Neural progenitor cell (in vitro differentiated cells): ENCODE results near the gene ACACB. TPM values are rescaled to one million over a fixed set of nuclear protein-coding genes. Genes with fewer than 3 reads are reported as not detected.

ENCODE experiments used
- DNase-seq: peaks from one replicate; pipeline ENCODE4 v3.0.0-alpha.2; 2016; ENCODE audit warnings: low spot score
- H2AFZ ChIP-seq: fragments of 200-600 bp; sonication (generic); replicated peaks from 2 replicates; pipeline ENCODE4 v1.6.1; 2016; ENCODE audit warnings: antibody characterized with exemption
- H3F3A ChIP-seq: fragments of 200-600 bp; sonication (generic); 2 replicates; pipeline ENCODE4 v1.6.1; 2016; ENCODE audit warnings: antibody characterized with exemption, low read depth
- H3K27ac ChIP-seq: fragments of 200-600 bp; sonication (generic); 2 replicates; pipeline ENCODE4 v1.5.1; 2016; ENCODE audit warnings: mild to moderate bottlenecking
- H3K27me3 ChIP-seq: fragments of 200-600 bp; sonication (generic); 2 replicates; pipeline ENCODE4 v1.6.1; 2016; ENCODE audit warnings: mild to moderate bottlenecking, moderate library complexity
- H3K36me3 ChIP-seq: fragments of 200-600 bp; sonication (generic); 2 replicates; pipeline ENCODE4 v1.5.1; 2016
- H3K4me1 ChIP-seq: fragments of 200-600 bp; sonication (generic); 2 replicates; pipeline ENCODE4 v1.6.1; 2016; ENCODE audit warnings: mixed run types
- H3K4me2 ChIP-seq: fragments of 200-600 bp; sonication (generic); 2 replicates; pipeline ENCODE4 v1.6.1; 2016
- H3K4me3 ChIP-seq: fragments of 200-600 bp; sonication (generic); 2 replicates; pipeline ENCODE4 v1.5.1; 2016
- H3K79me2 ChIP-seq: fragments of 200-600 bp; sonication (generic); 2 replicates; pipeline ENCODE4 v1.6.1; 2016; ENCODE audit warnings: low read depth
- H3K9ac ChIP-seq: fragments of 200-600 bp; sonication (generic); 2 replicates; pipeline ENCODE4 v1.6.1; 2016
- H3K9me3 ChIP-seq: fragments of 200-600 bp; sonication (generic); 2 replicates; pipeline ENCODE4 v1.5.1; 2016; ENCODE audit warnings: low read depth
- H4K20me1 ChIP-seq: fragments of 200-600 bp; sonication (generic); 2 replicates; pipeline ENCODE4 v1.6.1; 2016; ENCODE audit warnings: low read depth
- H3K27ac Mint-ChIP-seq: 3 replicates; pipeline ENCODE4 v1.8.0; 2021; ENCODE audit warnings: mixed read lengths
- H3K27me3 Mint-ChIP-seq: 2 replicates; pipeline ENCODE4 v1.8.0; 2022; ENCODE audit warnings: low read depth, mild to moderate bottlenecking, inconsistent platforms, moderate library complexity, mixed read lengths; ENCODE audit not compliant: insufficient read depth
- H3K36me3 Mint-ChIP-seq: 3 replicates; pipeline ENCODE4 v1.8.0; 2021; ENCODE audit warnings: mixed read lengths
- H3K4me1 Mint-ChIP-seq: 3 replicates; pipeline ENCODE4 v1.8.0; 2021; ENCODE audit warnings: mixed read lengths
- H3K4me3 Mint-ChIP-seq: 3 replicates; pipeline ENCODE4 v1.8.0; 2021; ENCODE audit warnings: mild to moderate bottlenecking, moderate library complexity, mixed read lengths
- H3K9me3 Mint-ChIP-seq: 3 replicates; pipeline ENCODE4 v1.8.0; 2020; ENCODE audit warnings: mixed read lengths
- CTCF ChIP-seq: fragments of 200-600 bp; sonication (generic); IDR thresholded peaks from 2 replicates; pipeline ENCODE4 v1.5.1; 2017; ENCODE audit warnings: antibody characterized with exemption, mild to moderate bottlenecking
- EZH2 ChIP-seq: fragments of 200-600 bp; sonication (generic); IDR thresholded peaks from 2 replicates; pipeline ENCODE4 v1.6.1; 2017; ENCODE audit warnings: antibody characterized with exemption, mild to moderate bottlenecking, moderate library complexity
- EZH2phosphoT487 ChIP-seq: fragments of 200-600 bp; sonication (generic); IDR thresholded peaks from 2 replicates; pipeline ENCODE4 v1.6.1; 2017; ENCODE audit warnings: antibody characterized with exemption
- total RNA-seq: library from RNA; depleted of rRNA; stranded (reverse); fragments of >200 nt; gene quantifications from 2 replicates; pipeline ENCODE4 v1.2.3, GENCODE V29; 2015; ENCODE audit warnings: low replicate concordance

The ACACB gene
- total RNA-seq, 1 donor from 2014 or later: 2.4 TPM

GRCh38 chr12:109221277-109221931 lies 105.0 kb downstream of the ACACB start:
- Histone ChIP-seq H3K4me2 (no peak overlapping the region), H2AFZ (no peak overlapping the region), H3K4me3 (no peak overlapping the region), H3K27ac (no peak overlapping the region), H3K9ac (no peak overlapping the region), H3K4me1 (no peaks in the 10 kb centered on the region), H3K36me3 (no peaks in the 10 kb centered on the region), H3K79me2 (no peaks in the 10 kb centered on the region), H3K27me3 (no peaks in the 10 kb centered on the region), H3F3A (no peaks in the 10 kb centered on the region), H3K9me3 (no peaks in the 10 kb centered on the region), H4K20me1 (no peaks in the 10 kb centered on the region)
- Mint-ChIP-seq H3K27me3 (peaks cover 2% of the 10 kb centered on the region), H3K36me3 (peaks cover 4% of the 10 kb centered on the region), H3K9me3 (no peaks in the 10 kb centered on the region), H3K27ac (no peak overlapping the region), H3K4me3 (no peak overlapping the region), H3K4me1 (no peaks in the 10 kb centered on the region)
- DNase-seq: no peak
- no peak for TF ChIP-seq CTCF
- TF ChIP-seq EZH2phosphoT487: no peak
- TF ChIP-seq EZH2: no peak

GRCh38 chr12:109222062-109222461 lies 105.7 kb downstream of the ACACB start:
- no peaks in the 10 kb centered on the region for H3K79me2 ChIP-seq
- no peaks in the 10 kb centered on the region for H3K27me3 ChIP-seq
- Mint-ChIP-seq H3K27ac (peak overlapping the region; percentile 61), H3K36me3 (peaks cover 4% of the 10 kb centered on the region), H3K4me3 (no peak overlapping the region), H3K27me3 (peaks cover 2% of the 10 kb centered on the region), H3K4me1 (no peaks in the 10 kb centered on the region), H3K9me3 (no peaks in the 10 kb centered on the region)
- TF ChIP-seq EZH2 (no peak), EZH2phosphoT487 (no peak), CTCF (no peak)
- H2AFZ ChIP-seq: no peak overlapping the region
- DNase-seq: no peak
- H4K20me1 ChIP-seq: no peaks in the 10 kb centered on the region
- H3K36me3 ChIP-seq: no peaks in the 10 kb centered on the region
- H3K4me2 ChIP-seq: no peak overlapping the region
- H3K4me3 ChIP-seq: no peak overlapping the region
- H3F3A ChIP-seq: no peaks in the 10 kb centered on the region
- no peak overlapping the region for H3K27ac ChIP-seq
- H3K4me1 ChIP-seq: no peaks in the 10 kb centered on the region
- no peak overlapping the region for H3K9ac ChIP-seq
- no peaks in the 10 kb centered on the region for H3K9me3 ChIP-seq

GRCh38 chr12:109222496-109222895 lies 106.1 kb downstream of the ACACB start:
- no peak for TF ChIP-seq CTCF
- TF ChIP-seq EZH2: no peak
- no peak for TF ChIP-seq EZH2phosphoT487
- DNase-seq: no peak
- Histone ChIP-seq H3K27ac (no peak overlapping the region), H3K9me3 (no peaks in the 10 kb centered on the region), H3K9ac (no peak overlapping the region), H3K4me3 (no peak overlapping the region), H2AFZ (no peak overlapping the region), H3K4me1 (no peaks in the 10 kb centered on the region), H3K36me3 (no peaks in the 10 kb centered on the region), H3K4me2 (no peak overlapping the region), H3K79me2 (no peaks in the 10 kb centered on the region), H3K27me3 (no peaks in the 10 kb centered on the region), H4K20me1 (no peaks in the 10 kb centered on the region), H3F3A (no peaks in the 10 kb centered on the region)
- H3K36me3 Mint-ChIP-seq: peaks cover 4% of the 10 kb centered on the region
- H3K4me3 Mint-ChIP-seq: no peak overlapping the region
- H3K4me1 Mint-ChIP-seq: no peaks in the 10 kb centered on the region
- no peak overlapping the region for H3K27ac Mint-ChIP-seq
- H3K27me3 Mint-ChIP-seq: peaks cover 2% of the 10 kb centered on the region
- no peaks in the 10 kb centered on the region for H3K9me3 Mint-ChIP-seq
